ENCODE data around the gene SLC25A33.
"Not testable (repeated sequence)": the region's sequence is repeated elsewhere in the genome, so short reads cannot be mapped to it uniquely, and the experiment has no call there.

Gene SLC25A33, protein sequence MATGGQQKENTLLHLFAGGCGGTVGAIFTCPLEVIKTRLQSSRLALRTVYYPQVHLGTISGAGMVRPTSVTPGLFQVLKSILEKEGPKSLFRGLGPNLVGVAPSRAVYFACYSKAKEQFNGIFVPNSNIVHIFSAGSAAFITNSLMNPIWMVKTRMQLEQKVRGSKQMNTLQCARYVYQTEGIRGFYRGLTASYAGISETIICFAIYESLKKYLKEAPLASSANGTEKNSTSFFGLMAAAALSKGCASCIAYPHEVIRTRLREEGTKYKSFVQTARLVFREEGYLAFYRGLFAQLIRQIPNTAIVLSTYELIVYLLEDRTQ

DNA sequence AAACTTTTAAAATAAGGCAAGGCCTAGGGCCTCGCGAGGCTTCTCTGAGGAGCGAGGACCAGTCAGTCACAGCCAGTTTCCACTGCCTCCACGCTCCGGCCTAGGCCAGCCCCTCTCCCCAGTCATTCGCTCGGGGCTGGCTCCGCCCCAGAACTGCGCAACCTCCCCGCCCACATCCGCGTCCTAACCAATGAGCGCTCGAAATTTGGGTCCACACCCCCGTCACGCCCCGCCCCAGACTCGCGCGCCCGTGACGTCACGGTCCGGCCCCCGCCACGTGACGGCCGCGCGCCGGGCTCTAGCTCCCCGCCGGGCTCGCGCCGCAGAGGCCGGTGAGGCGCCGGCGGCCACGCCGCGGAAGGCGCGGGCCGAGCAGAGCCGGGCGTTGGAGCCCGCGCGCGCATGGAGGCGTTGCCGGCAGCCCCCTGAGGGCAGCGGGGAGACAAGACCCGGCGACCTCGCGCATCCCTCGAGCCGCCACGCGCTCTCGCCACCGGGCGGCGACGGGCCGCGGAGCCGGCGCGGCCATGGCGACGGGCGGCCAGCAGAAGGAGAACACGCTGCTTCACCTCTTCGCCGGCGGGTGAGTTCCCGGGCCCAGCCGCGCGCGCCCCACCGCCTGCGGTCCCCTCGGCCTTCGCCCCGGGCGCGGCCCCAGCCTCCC lies at the start of gene SLC25A33:
SLC25A33 (plus strand) TSS at position 301 of the 664 bp plus-strand sequence; CDS start at position 528, 227 bp downstream.
- DNase-seq: peak; percentile 90

DNA sequence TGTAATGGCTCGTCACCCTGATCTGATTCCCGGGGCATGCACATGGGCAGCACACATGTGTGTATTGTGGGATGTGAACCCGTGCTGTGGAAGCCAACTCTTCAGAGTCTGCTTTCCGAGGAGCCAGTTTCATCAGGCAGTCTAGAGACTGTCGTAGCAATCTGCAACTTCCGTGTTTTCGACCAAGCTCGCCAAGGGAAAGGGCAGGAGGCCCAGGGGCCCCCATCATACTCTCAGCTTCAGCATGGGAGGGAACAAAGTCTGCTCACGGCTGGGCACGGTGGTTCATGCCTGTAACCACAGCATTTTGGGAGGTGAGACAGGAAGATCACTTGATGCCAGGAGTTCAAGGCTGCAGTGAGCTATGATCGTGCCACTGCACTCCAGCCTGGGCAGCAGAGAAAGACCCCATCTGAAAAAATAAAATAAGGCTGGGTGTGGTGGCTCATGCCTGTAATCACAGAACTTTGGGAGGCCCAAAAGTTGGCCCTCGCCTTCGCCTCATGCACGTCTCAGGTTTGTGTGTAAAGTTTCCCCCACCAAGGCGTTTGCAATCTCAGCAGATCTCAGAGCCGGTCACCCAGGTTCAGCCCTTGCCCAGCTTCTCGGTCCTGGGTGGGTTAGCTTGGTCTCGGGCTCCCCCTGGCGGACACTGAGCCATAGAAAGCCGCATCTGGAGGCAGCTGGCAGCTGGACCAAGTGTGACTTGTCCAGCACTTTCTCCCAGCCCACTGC lies 48.5 kb upstream of the SLC25A33 start:
- DNase-seq: peak; percentile 40

DNA sequence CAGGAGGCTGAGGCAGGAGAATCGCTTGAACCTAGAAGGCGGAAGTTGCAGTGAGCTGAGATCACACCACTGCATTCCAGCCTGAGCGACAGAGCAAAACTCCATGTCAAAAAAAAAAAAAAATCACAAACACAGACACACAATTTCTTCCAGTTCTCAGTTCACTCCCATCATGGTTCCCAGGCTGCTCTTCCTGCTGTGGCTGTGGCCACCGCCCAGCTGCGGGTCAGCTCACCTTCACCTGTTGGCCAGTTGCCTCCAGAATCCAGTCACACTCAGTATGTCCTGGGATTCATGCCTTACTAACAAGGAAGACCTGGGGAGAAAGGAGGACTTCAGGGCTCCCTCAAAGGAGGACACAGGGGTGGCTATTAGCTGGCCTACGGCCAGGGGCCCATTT lies 45.9 kb upstream of the SLC25A33 start:
- no peak for DNase-seq

DNA sequence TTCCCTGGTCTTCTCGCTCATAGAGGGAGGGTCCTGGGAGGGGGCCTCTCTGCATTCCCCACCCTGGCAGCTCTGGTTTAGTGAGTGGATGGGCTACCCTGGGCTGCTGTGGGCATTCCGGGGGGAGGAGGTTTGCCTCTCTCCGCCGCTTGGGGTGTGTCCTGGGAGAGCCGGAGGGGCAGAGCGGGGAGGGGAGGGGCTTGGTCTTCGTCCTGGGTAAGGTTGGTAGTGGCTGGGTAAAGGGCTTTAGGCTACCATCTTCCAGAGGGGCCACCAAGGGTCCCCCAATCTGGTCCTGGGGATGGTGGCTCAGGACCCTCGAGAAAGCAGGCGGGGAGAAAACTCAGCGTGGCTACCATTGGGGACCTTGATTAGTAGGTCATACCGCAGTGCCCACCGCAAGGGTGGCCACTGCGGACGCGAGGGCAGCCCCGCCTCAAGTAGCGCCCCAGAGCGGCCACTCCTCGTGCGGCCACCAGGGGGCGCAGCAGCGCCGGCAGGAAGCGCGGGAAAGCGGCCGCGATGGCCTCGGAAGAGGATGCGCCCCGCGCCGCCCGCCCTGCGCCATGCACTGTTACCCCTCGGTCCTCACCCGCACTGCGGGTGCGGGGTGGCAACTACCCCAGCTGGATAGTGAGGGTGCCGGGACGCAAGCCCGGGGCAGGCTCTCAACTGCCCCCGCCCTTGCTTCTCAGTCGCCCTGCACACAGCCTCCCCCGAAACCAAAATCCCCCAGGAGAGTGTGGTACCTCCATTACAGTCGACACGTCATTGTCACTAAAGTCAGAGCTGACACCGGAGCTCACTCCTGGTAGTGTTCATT lies 44.1 kb upstream of the SLC25A33 start:
- DNase-seq: no peak

DNA sequence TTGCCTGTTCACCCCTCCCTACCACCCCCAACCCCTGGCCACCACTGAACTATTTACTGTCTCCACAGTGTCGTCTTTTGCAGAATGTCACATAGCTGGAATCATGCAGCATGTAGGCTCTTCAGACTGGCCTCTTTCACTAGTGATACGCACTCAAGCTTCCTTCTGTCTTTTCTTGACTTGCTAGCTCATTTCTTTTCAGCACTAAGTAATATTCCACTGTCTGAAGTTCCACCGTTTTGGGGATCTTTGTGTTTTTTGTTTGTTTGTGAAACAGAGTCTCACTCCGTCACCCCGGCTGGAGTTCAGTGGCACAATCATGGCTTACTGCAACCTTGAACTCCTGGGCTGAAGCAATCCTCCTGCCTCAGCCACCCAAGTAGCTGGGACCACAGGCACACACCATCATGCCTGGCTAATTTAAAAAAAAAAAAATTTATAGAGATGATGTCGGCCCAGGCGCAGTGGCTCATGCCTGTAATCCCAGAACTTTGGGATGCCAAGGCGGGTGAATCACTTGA lies 43.4 kb upstream of the SLC25A33 start:
- DNase-seq: no peak

DNA sequence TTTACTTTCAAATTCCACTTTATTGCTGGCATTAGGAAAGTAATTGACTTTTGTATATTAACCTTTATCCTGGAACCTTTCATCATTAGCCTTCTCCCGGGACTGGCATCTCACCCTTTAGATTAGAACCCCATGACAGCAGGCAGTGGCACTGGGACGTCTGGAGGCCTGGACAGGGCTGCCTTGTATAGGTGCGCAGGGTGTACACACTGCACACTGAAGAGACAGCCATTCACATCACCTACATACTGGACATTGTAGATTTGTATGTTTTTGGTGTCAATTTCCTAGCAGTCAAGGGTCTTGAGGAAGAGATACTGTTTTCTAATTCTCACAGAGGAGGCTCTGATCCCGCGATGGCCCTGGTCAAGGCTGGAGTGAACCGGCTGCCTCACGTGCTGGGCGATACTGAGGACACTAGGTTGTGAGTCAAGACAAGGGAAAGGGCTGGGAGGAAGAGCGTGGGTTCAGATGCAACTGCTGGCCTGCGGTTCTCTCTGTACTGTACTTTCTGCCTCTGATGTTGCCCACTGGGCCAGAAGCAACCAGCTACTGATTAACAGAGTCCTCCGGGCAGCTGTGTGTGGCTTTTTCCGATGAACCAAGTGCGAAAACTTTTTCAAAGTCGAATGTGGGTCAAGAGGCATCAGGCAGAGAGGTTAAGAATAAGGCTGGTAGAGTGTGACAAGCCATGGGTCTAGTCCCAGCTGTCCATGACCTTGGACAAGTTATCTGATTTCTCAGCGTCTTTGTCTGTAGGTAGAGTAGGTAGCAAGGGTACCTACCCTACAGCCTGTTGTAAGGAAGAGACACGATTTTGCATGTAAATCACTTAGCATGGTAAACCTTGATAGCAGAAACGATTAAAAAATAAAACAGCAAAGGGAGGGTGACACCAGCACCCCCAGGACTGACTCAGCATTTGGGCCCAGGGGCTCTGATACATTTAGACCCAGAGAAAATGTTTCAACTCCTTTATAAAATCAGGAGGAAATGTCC lies 38.2 kb upstream of the SLC25A33 start:
- DNase-seq: no peak

DNA sequence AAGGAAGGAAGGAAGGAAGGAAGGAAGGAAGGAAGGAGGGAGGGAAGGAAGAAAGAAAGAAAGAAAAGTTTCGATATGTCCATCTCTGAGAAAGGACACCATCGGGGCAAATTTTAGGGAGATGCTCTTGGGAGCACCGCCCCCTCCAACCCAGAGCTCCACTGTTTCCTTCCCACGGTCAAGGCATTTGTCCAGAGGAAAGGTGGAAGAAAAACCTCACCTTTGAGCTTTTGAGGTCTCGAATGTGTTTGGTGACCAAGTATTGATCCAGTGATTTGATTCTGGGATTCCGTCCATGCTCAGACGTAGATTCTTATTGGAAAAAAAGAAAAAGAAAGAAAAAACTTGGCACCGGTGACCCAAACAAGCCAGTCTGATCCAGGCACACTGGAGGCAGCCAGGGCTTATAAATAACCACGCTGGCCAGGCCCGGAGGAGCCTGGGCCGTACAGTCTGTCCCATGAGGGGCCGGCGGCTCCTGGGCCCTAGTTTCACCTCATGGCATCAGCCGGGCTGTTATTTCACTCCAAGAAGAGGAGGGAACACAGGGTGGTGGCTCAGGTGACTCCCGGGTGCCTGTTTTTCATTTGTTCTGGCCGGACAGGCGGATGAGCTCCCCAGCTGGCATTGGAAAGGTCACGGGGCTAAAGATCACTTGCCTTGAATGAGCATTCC lies 36.1 kb upstream of the SLC25A33 start:
- DNase-seq: no peak

DNA sequence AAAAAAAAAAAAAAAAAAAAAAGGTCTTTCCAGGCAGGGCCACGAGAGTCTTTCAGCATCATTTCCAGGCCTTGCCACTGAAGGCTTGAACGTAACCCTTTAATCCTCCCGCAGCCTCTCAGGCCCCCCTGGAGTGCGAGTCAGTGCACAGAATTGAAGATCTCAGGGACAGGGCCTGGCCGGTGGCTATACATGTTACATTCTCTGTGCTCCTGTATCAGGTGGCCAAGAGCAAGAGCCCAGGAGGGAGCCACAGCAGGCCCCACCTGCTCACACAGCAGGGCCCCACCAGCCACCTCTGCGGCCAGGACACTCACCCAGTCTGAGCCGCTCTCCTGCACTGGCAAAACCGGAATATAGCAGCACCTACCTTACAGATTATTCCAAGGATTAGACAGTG lies 34.1 kb upstream of the SLC25A33 start:
- no peak for DNase-seq

DNA sequence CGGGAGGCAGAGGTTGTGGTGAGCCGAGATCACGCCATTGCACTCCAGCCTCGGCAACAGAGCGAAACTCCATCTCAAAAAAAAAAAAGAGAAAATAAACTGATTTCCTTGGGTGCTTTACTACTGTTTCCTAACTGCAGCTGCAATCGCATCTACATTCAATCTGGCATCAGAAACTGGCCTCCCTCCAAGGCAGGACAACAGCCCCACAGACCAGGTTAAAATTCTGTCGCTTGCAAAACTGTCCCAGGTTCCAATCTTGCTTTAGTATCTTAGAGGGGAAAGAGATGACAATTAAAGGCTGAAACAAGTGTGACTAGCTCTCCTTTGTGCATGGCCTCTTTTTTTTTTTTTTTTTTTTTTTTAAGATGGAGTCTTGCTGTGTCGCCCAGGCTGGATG lies 32.4 kb upstream of the SLC25A33 start:
- DNase-seq: no peak

DNA sequence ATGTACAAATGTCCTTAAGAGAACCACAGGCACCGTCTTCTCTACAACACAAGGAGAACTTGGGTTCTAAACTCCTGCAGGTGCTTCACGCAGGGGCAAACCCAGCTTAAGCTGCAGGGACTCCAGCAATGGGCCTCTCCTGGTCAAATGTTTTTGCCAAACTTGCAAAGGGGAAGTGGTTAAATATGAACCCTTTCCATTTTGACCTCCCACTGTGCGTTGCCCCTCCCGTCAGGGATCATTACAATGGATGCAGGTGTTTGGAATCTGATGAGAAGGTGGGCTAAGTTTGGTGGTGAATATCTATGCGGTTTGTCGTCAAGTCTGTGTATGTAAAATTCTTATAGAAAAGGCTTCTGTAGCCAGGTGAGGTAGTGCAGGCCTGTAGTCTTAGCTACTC lies 29.1 kb upstream of the SLC25A33 start:
- DNase-seq: no peak

DNA sequence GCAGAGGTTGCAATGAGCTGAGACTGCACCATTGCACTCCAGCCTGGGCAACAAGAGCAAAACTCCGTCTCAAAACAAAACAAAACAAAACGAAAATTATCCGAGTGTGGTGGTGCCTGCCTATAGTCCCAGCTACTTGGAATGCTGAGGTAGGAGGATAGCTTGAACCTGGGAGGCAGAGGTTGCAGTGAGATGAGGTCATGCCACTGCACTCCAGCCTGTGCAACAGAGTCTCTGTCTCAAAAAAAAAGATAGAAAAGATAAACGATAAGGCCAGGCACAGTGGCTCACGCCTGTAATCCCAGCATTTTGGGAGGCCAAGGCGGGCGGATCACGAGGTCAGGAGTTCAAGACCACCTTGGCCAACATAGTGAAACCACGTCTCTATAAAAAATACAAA lies 23.7 kb upstream of the SLC25A33 start:
- DNase-seq: not testable (repeated sequence)

DNA sequence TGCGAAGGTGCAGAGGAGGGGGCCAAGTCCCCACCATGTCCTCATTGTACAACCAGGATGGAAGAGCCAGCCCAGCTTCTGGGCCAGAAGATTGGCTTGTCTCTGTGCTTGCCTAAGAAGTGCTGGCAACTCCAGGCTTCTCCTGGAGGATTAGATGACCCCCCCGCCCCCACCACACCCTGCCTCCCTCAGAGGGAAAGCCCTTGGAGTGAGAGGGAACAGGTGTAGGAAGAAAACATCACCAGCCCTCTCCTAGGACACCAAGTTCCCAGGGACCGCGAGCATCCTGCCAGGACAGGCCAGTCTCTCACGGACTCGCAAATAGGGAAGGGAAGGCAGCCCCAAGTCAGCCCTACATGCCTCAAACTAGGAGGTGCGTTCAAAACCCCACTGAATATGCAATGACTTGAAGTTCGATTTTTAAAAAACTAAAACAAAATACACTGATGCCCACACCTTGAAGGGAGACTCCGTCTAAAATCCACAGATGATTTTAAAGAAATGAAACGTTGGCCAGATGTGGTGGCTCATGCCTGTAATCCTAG lies 20.7 kb upstream of the SLC25A33 start:
- no peak for DNase-seq

DNA sequence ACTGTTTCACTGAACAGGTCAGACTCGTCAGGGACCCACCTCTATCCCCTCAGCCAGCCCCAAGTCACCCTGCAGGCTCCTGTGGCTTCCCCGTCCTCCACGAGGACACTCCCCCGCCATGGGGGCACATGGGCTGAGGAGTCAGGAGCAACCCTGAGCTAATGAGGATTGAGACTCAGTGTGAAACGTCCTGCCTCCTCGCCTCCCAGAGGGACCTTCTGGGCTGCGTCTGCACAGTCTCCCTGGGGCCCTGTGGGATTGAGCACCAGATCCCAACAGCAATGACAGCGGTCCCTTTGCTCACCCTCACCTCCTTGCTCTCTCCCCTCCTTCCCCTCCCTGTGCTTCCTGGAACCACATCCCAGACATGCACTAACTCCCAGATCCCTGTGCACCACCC lies 18.9 kb upstream of the SLC25A33 start:
- no peak for DNase-seq

DNA sequence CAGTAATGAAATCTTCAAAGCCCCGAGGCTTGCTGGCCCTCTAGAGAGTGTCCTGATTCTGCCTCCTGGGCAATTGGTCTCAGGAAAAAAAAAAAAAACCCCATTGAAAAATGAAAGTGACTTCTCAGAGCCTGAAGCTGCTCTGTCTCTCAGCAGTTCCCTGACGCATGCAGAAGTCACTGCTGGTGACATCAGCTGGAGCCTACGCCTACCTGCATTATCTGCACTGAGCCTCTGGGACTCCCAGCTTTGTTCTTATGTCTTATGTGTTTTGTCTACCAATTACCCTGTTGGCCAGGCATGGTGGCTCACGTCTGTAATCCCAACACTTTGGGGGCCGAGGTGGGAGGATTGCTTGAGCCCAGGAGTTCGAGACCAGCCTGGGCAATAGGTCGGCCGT lies 10.1 kb upstream of the SLC25A33 start:
- no peak for DNase-seq

DNA sequence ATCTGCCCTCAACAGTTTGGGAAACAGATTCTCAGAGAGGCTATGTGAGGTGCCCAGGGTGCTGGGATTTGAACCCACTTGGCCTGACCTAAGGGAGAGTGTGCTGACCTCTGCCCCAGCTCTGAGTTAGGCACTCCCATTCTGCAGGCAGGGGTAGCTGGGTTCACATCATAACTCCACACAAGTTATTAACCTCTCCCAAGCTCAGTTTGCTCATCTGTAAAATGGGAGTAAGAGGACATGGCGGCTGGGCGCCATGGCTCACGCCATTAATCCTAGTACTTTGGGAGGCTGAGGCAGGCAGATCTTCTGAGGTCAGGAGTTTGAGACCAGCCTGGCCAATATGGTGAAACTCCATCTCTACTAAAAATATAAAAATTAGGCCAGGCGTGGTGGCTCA lies 8.9 kb upstream of the SLC25A33 start:
- DNase-seq: no peak

DNA sequence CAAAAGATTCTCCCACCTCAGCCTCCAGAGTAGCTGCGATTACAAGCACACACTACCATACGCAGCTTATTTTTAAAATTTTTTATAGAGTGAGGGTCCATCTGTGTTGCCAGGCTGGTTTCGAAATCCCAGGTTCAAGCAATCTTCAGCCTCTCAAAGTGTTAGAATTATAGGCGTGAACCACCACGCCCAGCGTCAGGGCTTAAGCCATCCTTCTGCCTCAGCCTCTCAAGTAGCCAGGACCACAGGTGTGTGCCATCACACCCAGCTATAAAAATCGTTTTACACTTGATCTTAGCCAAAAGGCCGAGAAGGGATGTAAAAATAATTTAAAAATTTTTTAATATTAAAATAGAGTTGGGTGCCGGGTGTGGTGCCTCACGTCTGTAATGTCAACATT lies 4.3 kb upstream of the SLC25A33 start:
- DNase-seq: no peak

DNA sequence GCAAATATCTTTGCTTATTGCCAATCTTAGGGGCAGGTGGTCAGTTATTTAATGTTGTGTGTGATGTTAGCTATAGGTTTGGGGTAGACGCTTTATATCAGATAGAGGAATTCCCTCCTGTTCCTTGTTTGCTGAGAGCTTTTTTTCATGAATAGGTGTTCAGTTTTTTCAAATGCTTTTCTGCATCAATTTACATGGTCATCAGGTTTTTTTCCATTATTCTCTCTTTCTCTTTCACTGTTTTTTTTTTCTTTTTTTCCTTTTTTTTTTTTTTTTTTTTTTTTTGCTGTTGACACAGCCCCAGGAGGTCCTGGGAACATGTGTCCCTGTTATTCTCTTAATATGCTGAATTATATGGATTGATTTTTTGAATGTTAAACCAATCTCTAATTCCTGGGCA lies 3.0 kb upstream of the SLC25A33 start:
- DNase-seq: no peak

DNA sequence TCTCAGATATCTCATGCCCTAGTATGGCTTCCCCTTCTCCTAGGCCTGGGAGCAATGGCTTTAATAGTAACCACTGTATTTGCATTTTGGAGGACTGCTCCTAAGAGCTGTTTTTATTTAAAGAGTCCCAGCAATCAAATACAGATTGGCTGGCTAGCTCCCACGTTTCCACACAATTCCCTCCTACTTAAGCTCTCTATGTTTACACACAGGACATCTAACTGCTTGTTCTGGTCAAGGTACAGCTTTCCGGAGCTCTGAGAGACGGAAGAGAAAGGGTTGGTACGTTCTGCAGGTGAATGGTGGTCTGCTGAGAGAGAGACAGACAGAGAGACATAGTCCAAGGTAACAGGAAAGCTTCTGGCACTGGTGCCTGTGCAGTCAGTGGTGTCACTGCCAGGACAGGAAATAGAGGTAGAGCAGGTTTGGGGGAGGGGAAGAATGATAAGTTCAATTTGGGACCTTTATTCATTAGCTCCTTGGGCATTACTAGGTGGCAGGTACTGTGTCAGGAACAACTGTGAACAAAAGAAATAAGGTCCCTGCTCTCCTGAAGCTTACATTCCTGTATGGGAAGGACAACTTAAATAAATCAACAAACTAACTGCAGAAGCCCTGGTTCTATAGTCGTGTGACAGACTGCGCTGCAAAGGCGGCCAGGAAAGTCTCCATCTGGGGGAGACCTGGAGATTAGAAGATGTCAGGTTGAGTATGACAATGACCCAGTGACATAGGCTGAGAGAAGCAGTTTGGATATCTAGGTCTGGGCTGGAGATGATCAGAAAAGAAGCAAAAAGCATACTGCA lies 1.2 kb upstream of the SLC25A33 start:
- DNase-seq: no peak

DNA sequence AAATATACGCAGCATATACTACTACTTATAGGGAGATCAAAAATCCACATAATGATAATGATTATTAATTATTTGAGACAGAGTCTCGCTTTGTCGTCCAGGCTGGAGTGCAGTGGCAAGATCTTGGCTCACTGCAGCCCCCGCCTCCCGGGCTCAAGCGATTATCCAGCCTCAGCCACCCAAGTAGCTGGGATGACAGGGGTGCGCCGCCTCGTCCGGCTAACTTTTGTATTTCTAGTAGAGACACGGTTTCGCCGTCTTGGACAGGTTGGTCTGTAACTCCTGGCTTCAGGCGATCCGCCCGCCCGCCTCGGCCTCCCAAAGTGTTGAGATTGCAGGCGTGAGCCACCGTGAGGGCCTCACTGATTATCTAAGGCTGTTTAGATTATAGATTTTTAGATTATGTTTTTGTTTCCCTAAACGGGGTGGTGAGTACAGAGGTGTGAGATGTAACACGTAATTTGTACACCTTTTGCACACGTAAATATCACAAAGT lies 548 bp upstream of the SLC25A33 start:
- DNase-seq: no peak
